22Rv1 (cell line): ENCODE measurements around the gene CUTC.

Experiments used
- H3K27ac ChIP-seq: fragments of 450-650 bp; 2 replicates; pipeline ENCODE4 v1.5.1; 2017
- ZFX ChIP-seq: fragments of 450-650 bp; IDR thresholded peaks from 2 replicates; pipeline ENCODE4 v1.6.1; 2017; ENCODE audit warnings: antibody characterized with exemption, borderline replicate concordance
- TF ChIP-seq, protein P1 (sequence below): fragments of 450-650 bp; IDR thresholded peaks from 2 replicates; pipeline ENCODE4 v1.5.1; 2017; ENCODE audit warnings: mild to moderate bottlenecking

The CUTC gene

GRCh38 chr10:99770408-99771045 lies 38.5 kb downstream of the CUTC start:
- H3K27ac ChIP-seq = no peak overlapping the region
- no peak for TF ChIP-seq ZFX
- TF ChIP-seq, protein P1, sequence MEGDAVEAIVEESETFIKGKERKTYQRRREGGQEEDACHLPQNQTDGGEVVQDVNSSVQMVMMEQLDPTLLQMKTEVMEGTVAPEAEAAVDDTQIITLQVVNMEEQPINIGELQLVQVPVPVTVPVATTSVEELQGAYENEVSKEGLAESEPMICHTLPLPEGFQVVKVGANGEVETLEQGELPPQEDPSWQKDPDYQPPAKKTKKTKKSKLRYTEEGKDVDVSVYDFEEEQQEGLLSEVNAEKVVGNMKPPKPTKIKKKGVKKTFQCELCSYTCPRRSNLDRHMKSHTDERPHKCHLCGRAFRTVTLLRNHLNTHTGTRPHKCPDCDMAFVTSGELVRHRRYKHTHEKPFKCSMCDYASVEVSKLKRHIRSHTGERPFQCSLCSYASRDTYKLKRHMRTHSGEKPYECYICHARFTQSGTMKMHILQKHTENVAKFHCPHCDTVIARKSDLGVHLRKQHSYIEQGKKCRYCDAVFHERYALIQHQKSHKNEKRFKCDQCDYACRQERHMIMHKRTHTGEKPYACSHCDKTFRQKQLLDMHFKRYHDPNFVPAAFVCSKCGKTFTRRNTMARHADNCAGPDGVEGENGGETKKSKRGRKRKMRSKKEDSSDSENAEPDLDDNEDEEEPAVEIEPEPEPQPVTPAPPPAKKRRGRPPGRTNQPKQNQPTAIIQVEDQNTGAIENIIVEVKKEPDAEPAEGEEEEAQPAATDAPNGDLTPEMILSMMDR = no peak

DNA sequence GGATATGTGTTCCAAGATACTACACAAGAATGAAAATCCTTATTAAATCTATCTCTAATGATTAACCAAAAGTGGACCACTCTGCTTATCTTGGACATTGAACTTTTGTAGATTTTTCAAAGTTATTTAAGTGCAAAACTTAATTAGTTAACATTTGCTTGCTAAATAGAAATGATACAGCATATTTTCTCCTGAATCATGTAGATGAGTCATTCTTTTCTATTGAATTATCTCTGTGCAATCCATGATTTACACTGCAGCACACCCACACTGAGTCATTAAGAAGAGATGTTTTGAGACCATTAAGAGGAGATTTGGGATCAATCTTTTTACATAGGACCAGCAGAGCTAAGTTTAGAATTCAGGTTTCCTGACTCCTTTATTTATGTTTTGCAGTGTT lies 43.8 kb downstream of the CUTC start:
- H3K27ac ChIP-seq = peak overlapping the region; percentile 93
- TF ChIP-seq ZFX = no peak
- TF ChIP-seq, protein P1 = no peak

GRCh38 chr10:99777918-99778714 lies 46.1 kb downstream of the CUTC start:
- no peak for TF ChIP-seq ZFX
- TF ChIP-seq, protein P1 = no peak
- peak overlapping the region; percentile 93 for H3K27ac ChIP-seq

GRCh38 chr10:99779335-99779734 lies 47.3 kb downstream of the CUTC start:
- TF ChIP-seq, protein P1 = no peak
- no peak for TF ChIP-seq ZFX
- peak overlapping the region; percentile 93 for H3K27ac ChIP-seq

DNA sequence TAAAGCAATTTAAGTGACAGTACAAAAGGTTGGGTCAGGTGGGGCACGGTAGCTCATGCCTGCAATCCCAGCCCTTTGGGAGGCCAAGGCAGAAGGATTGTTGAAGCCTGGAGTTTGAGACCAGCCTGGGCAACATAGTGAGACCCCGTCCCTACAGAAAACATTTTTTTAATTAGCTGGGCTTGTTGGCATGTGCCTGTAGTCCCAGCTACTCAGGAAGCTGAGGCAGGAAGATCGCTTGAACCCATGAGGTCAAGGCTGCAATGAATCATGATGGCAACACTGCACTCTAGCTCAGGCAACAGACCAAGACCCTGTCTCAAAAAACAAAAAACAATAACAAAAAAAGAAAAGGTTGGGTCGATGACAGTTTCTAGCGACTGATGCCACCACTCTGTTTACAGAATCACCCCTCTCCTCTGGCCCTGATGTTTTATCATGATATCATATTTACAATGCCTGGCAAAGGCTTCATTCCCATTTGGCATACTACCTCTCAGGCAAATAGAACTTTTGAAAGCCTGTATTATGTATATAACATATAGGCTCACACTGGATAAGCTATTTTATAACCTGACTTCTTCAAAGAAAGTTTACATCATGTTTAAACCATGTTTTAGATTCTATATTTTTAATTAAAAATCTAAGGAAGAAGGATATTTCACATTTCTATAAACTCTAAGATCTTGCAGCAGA lies 49.8 kb downstream of the CUTC start:
- TF ChIP-seq ZFX = no peak
- TF ChIP-seq, protein P1 = no peak
- peak overlapping the region; percentile 93 for H3K27ac ChIP-seq

- H3K27ac ChIP-seq = peak within 1 kb of the TSS; percentile 93
- TF ChIP-seq, protein P1 = no peak
- TF ChIP-seq ZFX = no peak
Measured at GRCh38 chr10:99782447-99783286, 50.6 kb downstream of the CUTC start, which contains the start of gene ABCC2. ABCC2 (plus strand) TSS chr10:99782640; CDS start chr10:99782845, 205 bp downstream.
